Measurements from ENCODE around the gene KLHL3.
"Not testable (repeated sequence)": the region's sequence is repeated elsewhere in the genome, so short reads cannot be mapped to it uniquely, and the experiment has no call there.

The KLHL3 gene, protein sequence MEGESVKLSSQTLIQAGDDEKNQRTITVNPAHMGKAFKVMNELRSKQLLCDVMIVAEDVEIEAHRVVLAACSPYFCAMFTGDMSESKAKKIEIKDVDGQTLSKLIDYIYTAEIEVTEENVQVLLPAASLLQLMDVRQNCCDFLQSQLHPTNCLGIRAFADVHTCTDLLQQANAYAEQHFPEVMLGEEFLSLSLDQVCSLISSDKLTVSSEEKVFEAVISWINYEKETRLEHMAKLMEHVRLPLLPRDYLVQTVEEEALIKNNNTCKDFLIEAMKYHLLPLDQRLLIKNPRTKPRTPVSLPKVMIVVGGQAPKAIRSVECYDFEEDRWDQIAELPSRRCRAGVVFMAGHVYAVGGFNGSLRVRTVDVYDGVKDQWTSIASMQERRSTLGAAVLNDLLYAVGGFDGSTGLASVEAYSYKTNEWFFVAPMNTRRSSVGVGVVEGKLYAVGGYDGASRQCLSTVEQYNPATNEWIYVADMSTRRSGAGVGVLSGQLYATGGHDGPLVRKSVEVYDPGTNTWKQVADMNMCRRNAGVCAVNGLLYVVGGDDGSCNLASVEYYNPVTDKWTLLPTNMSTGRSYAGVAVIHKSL

GRCh38 chr5:137735555-137736284 lies at the start of gene KLHL3:
Gene KLHL3 (minus strand): TSS chr5:137736089. CDS start chr5:137735646, 443 bp downstream.
- peak; percentile 55 for DNase-seq

GRCh38 chr5:137782984-137783536 lies 47.2 kb upstream of the KLHL3 start:
- DNase-seq: no peak

DNA sequence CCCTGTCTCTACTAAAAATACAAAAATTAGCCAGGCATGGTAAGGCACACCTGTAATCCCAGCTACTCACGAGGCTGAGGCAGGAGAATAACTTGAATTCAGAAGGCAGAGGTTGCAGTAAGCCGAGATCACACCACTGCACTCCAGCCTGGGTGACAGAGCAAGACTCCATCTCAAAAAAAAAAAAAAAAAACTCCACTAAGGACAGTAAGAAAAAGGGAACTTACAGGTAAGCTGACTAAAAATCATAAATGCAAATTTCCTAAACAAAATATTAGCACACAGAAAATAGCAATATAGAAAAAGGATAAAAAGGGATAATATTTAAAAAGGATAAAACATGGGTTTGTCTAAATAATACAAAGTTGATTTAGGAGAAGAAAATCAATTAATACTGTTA lies 46.2 kb upstream of the KLHL3 start:
- DNase-seq: no peak

- no peak for DNase-seq
Observed at GRCh38 chr5:137778772-137779564, 43.1 kb upstream of the KLHL3 start.

GRCh38 chr5:137767937-137768336 lies 32.0 kb upstream of the KLHL3 start:
- DNase-seq: not testable (repeated sequence)

DNA sequence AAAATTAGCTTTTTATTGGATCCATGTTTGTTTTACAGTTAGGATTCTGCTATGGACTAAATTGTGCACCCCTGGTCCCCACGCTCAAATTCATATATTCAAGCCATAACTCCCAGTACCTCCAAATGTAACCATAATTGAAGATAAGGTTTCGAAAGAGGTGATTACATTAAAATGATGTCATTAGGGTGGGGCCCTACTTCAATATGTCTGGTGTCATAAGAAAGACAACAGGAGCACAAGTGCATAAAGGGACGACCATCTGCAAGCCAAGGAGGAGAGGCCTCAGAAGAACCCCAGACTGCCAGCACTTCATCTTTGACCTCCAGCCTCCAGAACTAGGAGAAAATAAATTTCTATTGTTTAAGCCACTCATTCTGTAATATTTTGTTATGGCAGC lies 25.7 kb upstream of the KLHL3 start:
- DNase-seq: no peak

DNA sequence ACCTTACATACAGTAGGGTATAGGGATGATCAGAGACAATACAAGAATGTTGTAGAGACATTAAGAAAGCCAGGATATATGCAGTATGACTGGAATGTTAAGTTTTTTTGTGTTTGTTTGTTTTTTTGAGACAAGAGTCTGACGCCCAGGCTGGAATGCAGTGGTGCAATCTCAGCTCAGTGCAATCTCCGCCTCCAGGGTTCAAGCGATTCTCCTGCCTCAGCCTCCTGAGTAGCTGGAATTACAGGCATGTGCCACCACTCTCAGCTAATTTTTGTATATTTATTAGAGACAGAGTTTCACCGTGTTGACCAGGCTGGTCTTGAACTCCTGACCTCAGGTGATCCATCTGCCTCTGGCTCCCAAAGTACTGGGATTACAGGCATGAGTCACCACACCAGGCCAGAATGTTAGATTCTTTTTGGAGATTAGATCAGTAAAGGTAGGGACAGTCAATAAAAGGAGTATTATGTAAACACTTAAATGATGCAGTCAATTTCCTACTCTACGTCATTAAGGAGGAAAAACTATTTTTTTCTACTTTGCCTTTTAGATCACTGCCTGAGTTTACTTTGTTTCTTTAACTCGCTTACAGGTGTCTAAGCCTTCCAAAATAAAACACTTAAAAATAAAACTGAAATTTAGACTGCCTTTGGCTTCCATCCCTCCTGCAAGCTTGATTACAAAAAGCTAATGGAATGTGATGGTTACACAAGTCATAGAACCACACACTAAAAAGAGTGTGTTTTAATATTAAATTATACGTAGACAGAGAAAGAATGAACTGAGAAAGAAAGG lies 25.0 kb upstream of the KLHL3 start:
- DNase-seq: no peak

GRCh38 chr5:137760294-137760693 lies 24.4 kb upstream of the KLHL3 start:
- no peak for DNase-seq

DNA sequence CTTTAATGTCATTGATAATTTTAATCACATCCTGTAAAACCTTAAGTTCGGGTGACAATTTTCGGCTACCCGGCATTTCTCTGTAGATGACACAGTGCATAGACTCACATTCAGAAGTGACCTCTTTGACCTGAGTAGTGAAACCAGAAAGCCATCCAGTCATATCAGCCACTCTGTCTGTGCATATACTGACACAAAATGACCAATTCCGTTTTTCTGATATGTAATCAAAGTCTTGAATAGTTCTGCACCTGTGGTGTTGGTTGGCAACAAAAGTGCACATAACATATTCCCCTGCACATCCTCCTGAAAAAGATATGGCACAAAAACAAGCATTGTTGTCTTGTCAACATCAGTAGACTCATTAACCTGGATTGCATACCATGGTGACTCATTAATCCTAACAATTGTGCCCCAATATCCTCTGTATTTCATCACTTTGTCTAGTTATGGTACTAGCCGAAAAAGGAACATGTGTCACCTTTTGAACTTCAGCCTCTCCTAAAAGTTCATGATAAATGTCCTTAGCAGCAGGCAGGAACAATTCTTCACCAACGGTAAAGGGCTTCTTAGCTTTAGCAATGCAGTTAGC lies 22.9 kb upstream of the KLHL3 start:
- DNase-seq: no peak

GRCh38 chr5:137758121-137758520 lies 22.2 kb upstream of the KLHL3 start:
- DNase-seq: no peak

GRCh38 chr5:137757634-137758033 lies 21.7 kb upstream of the KLHL3 start:
- no peak for DNase-seq

- peak; percentile 31 for DNase-seq
Observed at GRCh38 chr5:137754961-137755762, 19.3 kb upstream of the KLHL3 start.

DNA sequence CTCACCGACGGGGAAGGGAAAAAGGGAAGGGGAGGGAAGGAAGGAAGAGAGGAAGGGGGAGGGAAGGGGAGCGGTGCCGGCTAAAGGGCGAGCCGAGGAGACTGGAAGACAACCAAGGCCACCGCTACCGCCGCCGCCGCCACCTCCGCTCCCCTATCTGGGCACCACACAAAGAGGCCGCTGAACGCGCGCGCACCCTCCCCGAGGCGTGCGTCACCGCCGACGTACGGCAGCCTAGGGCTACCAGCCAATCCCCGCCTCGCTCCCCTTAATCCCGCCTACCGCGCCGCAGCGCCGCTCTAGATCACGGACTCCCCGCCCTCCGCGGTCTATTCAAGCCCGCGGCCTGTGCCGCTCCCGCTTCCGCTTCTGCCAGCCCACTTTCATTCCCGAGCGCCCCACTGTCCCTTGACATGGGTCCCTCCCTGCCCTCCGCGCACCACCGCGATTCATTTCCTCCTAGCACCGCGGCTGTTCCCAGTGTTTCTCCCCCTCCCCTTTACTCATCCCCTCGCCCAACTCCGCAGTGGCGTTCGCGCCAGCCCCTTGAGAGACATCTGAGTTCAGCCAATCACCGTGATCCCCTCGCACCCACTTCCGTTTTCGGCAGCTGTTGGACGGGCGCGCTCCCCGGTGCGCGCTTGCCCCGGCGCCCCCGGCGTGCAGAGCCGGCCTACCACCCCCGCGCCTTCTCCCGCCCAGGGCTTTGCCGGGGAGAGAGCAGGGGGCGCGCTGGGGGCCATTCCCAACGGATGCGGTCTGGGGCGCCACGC lies 18.5 kb upstream of the KLHL3 start, which contains the start of gene HNRNPA0:
Gene HNRNPA0 (minus strand): TSS at position 176 of the 773 bp plus-strand sequence. CDS start 297 bp downstream, outside the sequence.
- peak; percentile 97 for DNase-seq

- no peak for DNase-seq
Observed at GRCh38 chr5:137753691-137754187, 17.9 kb upstream of the KLHL3 start.

DNA sequence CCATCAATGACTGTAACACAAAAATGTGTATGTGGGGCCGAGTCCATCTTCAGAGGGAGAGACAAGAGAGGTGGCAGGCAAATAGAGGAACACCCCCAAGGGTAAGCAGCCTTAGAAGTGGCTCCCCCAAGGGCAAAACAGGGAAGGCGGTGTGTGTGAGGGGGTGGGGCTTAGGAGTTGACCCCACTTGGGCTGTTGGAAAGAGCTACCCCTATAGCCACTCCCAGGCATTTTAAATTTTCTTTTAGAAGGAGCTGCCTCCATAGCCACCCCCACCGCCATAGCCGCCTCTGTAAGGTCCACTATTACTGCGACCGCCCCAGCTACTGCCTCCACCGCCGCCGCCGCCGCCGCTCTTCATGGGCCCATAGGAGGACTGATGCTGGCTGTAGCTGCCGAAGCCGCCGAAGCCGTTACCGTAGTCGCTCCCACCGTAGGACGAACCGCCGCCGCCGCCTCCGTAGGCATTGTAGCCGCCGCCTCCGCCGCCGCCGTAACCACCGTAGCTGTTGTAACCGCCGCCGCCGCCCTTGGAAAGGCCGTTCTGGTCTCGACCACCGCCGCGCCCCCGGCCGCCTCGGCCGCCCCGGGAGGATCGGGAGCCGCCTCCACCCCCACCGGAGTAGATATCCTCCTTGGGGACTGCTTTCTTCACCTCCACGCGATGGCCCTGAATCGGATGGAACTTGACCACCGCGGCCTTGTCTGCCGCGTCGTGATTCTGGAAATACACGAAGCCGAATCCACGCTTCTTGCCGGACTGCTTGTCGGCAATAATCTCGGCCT lies 17.2 kb upstream of the KLHL3 start:
- peak; percentile 62 for DNase-seq

GRCh38 chr5:137751869-137752491 lies 16.1 kb upstream of the KLHL3 start:
- DNase-seq: no peak

GRCh38 chr5:137750436-137750835 lies 14.5 kb upstream of the KLHL3 start:
- no peak for DNase-seq

DNA sequence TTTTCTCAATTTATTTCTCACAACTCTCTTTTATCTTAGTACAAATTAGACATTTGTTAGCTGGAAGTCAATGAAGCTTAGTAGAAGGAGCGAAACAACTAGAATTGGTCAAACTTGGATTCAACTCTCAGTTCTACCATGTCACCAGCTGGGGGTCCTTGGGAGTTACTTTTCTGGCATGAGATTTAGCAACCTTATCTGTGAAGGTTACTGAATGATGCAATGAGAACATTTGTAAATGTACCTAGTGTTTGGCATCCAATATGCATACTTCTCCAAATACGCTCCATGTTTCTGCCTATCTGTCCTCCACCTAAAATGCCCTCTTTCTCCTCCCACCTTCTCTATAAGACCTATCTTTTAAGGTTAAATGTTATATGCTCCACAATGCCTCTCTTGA lies 12.0 kb upstream of the KLHL3 start:
- DNase-seq: no peak

Measured in stimulated activated CD8-positive, alpha-beta memory T cell treated with anti-CD3 and anti-CD28 coated beads, Interleukin-4, amount 100 ng/mL, for 48 hours (primary cell).